ENCODE data around the gene HOXA13.

The HOXA13 gene

DNA sequence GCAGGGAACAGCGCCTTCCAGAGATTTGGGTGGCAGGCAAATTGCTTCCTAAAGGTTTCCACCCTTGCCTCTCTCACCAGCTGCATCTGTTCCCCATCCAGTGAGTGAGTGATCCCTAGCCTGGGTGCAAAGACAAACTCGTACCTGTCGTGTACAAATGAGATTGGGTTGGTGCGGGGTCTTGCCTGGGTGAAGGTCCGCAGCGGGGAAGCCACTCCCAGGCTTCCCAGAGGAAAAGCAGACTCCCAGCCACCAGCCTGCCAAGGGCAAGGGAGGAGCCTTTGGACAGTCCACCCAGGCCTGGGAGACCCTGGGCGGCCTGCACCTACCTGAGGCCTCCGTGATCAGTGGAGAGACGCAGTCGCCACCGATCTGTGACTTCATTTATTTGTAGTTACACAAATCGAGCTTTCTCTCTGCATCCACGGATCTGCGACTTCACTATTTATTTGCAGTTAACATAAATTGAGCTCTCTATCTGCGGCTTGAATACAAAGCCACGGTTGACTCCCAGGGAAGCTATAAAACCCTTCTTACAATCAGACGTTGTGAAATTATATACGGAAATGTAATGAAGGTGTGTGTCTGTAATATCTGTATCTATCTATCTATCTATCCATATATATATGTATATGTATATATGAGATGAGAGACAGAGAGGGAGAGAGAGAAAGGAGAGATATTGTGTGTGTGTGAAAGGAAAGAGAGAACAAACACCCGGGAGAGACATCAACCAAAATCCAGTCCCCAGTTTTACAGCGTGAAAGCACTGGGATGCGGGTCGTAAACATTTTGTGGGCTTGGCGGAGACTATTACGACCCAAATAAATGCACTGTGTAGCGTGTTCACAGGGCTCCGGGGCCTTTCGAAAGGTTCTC lies 40.4 kb downstream of the HOXA13 start:
- DNase-seq (ENCODE audit: low read depth in 2 of 2): no peak

DNA sequence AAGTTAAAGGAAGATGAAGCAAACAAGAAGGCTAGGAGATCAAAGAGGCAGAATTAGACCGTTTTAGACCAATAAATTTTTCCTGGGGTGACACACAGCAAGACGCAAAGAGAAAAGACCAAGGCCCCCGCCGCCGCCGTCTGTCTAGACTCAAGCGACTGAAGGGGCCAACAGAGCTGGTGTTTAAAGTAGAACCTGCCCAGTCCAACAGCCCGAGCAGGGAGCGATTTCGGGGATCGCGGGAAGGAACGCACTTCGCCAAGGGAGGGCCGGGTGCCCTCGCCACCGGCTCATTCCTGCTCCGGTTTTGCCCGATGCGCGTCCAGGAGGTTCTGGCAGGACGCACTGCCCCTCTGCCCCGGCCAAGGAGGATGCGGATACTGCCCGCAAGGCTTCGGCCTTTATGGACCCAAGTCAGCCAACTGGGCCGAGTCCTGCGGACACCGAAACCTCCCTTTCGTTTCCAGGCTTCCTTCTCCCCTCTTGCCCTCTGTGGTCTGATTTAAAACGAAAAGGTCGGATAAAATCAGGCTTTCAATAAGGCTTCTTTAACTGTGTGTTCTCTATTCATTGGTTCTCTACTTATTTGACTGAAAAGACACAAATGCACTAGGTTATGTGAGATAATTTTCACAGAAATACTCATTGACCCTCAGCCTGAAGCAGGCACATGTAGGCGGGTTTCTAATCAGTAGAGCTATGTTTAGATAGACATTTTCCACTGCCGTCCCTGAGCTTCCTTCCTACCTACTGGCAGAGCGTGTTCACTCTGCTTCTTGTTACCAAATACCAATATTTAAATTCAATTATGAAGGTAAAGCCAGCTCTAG lies 41.2 kb downstream of the HOXA13 start:
- DNase-seq (ENCODE audit: low read depth in 2 of 2): no peak

- no peak for DNase-seq (ENCODE audit: low read depth in 2 of 2)
Observed at GRCh38 chr7:27157702-27158431, 42.0 kb downstream of the HOXA13 start.

- DNase-seq (ENCODE audit: low read depth in 2 of 2): no peak
Observed at GRCh38 chr7:27156916-27157701, 42.8 kb downstream of the HOXA13 start.

GRCh38 chr7:27156508-27156898 lies 43.4 kb downstream of the HOXA13 start, which contains the start of gene HOXA7:
Gene HOXA7 (minus strand): TSS chr7:27156675. CDS start chr7:27156545, 130 bp downstream.
- no peak for DNase-seq (ENCODE audit: low read depth in 2 of 2)

DNA sequence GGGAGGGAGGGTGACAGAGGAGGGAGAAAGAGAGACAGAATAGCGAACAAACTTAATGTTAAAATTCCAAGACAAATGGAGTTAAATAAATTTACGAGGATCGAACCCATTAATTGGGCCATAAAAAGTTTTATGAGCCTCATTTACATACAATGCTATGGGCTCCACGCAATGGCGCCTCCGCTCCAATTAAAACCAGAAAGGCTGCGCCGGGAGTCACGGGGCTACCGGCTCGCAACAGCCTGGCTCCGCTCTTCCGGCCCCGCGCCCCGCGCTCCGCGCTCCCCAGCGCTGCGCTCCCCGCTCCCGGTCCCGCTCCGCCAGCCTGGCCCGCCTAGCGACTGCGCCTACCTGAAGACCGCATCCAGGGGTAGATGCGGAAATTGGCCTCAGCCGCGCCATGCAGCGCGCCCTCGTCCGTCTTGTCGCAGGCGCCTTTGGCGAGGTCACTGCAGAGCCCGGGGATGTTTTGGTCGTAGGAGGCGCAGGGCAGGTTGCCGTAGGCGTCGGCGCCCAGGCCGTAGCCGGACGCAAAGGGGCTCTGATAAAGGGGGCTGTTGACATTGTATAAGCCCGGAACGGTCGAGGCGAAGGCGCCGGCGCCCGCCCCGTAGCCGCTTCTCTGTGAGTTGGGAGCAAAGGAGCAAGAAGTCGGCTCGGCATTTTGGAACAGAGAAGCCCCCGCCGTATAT lies 43.9 kb downstream of the HOXA13 start:
- DNase-seq (ENCODE audit: low read depth in 2 of 2): no peak

DNA sequence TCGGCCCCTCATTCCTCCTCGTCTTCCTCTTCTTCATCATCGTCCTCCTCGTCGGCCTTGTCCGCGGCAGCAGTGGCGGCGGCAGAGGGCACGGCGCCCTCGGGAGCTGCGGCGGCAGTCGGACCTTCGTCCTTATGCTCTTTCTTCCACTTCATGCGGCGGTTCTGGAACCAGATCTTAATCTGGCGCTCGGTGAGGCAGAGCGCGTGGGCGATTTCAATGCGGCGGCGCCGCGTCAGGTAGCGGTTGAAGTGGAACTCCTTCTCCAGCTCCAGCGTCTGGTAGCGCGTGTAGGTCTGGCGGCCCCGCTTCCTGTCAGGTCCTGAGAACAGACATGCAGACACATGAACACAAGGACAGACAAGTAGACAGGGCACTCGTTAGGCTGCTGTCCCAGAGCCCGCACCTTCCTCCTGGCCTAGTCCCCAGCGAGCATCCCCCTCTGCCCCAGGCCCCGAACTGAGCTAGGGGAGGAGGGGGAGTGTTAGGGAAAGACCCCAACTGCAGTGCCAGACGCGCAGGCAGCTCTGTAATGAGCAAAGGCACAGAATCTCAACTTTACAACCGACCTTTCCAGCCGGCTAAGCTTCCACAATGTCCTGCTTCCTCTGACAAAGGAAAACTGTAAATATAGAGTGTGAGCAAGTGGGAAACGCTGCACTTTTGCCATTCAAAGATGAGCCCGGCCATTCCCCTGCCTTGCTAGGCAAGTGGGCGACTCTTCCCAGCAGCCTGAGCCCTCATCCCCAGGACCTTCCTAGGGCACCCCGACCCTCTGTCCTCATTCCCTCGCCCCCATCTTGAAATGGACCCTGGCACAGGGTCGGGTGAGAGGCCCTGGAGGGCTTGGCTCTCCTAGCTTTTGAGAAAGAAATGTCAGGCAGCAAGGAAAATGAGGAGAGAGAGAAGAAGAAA lies 44.7 kb downstream of the HOXA13 start:
- DNase-seq (ENCODE audit: low read depth in 2 of 2): peak in 1 of 2 experiments; percentile 45

DNA sequence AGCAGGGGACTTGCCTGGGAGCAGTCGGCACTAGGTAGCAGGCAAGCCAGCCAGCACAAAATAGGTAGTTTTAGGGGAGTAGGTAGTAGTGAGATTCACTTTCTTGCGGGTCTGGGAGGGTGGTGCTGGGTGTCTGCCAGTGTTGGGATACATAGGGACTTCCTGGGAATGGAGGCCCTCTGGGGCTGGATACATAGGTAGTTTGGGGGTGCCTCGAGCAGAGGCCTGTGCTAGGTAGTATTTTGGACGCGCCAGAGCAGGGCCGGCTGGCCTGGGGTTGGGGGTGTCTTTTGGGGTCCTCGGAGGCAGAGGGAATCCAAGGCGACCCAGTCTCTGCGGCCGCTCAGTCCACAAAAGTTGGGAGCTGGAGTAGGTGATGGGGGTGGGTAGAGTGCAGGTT lies 45.5 kb downstream of the HOXA13 start:
- no peak for DNase-seq (ENCODE audit: low read depth in 2 of 2)

DNA sequence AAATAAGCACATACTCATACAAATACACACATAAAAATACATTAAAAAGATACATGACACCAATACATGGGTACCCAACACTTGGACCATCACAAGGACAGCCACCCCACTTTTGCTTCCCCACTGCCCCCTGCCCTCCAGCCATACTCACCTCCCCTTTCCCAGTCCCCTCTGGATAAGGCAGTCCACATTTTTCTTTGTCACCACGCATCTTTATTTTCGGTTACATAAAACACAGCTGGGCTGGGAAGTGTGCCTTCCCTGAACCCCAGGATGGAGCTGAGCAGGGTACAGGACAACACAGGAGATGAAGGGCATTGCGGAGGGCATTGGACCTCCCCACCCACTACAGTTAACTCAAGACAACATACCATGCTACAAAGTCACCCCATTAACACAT lies 46.4 kb downstream of the HOXA13 start:
- DNase-seq (ENCODE audit: low read depth in 2 of 2): no peak

DNA sequence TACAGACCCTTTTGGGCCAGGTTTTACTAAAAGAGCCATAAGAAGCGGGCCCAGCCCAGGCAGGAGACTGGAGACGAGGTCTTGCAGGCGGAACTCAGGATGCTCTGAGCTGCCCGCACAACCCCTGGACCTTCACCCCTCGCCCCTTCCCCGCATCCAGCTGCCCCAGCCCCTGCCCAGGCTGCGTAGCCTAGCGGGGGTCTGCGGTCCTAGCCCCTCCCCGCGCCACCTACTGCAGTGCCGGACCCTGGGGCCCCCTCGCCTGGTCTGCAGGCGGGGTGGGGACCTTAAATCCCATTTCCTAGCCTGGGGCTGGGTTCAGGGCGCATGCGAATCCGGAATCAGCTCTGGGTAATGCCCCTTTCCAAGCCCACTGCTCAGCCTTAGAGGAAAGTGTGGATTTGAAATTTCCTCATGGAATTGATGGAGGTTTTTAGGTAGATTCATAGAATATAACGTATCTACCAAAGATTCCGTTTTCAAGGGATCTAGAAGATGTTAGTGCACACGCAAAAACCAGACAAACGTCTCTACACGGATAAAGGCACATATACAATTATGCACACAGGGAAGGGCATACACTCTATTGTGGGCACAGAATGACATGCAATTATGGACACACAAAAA lies 47.0 kb downstream of the HOXA13 start:
- no peak for DNase-seq (ENCODE audit: low read depth in 2 of 2)

GRCh38 chr7:27151931-27152815 lies 47.7 kb downstream of the HOXA13 start, which contains the start of gene HOXA3:
Gene HOXA3 (minus strand): TSS chr7:27152583. CDS start chr7:27110640, 41,943 bp downstream.
- no peak for DNase-seq (ENCODE audit: low read depth in 2 of 2)

DNA sequence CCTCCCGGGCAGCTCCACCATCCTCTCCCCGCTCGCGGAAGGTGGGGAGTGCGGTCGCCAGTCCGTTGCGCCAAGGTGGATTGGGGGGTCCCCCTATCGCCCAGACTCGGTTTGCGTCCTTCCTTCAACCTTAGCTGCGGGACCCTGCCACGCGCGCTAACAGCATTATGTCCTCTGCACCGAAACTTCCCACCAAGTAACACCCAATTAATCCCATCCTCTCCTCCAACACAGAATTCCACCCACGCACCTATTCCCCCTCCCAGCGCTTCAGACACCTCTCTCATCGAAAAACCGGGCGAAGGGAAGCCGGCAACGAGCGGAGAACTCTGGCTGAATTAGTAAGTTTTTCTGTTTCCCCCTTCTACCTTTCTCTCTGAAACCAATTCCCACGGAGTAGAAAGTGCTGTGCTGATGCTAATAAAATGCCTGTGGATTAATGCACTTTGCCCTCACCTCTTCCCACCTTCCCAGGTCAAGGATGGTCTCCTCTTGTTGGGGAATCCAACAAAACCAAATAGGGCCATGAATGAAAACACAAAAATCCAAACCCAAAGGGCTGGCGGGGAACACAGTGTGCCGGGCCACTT lies 48.5 kb downstream of the HOXA13 start:
- no peak for DNase-seq (ENCODE audit: low read depth in 2 of 2)

- DNase-seq (ENCODE audit: low read depth in 2 of 2): peak; percentile 41 to 58
Observed at GRCh38 chr7:27150568-27151340, 49.1 kb downstream of the HOXA13 start.

DNA sequence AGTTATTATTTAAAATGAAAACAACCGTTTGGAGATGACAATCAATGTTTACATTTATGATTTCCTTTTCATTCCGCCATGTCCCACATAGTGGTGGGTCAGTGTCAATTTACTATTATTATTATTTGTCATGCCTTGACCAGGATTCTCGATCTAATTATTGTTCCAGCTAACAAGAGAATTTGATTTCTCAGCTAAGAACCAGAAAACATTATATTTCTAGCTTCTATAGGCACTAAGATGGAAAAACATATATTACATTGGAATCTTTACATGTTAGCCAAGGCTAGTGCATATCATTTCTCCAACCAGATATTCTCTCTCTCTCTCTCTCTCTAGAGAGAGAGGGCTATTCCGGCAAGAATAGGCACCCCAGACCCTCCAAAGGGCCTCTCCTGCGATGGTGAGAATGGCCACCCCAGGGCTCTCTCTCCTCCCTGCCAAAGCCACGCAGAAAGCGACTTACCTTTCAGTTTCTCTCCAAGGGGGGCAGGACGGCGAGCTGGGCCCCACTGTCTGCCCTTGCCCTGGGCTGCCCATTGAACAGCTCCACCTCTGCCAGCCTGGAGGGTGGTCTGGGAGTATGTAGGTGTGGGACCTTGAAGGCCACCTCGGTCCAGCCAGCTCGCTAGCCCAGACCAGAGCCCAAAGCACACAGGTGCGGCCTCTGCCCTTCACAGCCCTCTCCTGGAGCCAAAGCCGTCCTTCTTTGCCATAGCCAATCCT lies 49.9 kb downstream of the HOXA13 start:
- no peak for DNase-seq (ENCODE audit: low read depth in 2 of 2)

- no peak for DNase-seq (ENCODE audit: low read depth in 2 of 2)
Observed at GRCh38 chr7:27148756-27149641, 50.9 kb downstream of the HOXA13 start.
